ENCODE measurements around the gene PARVB.

PARVB gene

DNA sequence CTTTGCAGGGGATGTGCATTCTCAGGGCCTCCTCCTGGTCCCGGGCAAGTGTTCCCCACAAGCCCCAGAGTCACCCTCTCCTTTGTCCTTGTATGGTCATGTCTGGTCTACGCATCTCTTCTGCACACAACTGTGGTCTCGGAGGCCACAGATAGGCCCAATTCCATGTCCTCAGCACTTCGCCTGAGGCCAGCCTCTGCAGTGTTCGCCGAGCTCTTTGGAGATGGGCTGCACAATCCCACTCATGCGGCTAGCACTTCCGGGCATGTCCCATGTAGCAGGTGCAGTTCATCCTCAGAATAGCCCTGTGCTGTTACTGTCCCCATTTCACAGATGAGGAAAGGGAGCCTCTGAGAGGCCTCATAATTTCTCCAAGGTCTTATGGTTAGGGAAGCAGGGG, 164.2 kb downstream of the PARVB start:
- DNase-seq = no peak

DNA sequence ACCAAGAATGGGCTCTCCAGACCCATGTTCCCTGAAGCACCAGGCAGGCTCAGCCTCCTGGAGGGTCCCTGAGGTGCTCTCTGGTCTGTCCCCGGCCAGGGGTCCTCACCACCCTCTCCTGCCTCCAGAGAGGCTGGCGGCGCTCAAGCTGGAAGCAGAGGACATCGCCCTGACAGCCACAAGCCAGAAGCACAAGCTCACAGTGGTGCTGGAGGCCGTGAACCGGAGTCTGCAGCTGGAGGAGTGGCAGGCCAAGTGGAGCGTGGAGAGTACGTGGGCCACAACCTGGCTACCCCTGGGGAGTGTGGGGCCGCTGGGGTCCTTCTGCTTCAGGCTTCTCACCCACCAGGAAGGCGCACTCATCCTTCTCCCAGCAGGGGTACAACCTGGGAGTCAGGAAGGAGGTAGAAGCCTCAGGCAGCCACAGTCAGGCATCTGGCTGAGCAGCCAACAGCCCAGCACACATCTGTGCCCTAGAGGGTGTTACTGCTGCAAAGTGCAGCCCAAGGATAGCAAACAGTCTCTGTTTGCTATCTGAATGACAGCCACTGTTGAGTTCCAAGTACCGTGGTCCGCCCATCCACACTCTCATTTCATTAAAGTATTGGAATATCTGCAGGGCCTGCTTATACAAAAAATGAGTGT, 165.0 kb downstream of the PARVB start:
- DNase-seq = no peak

GRCh38 chr22:44190381-44190976, 166.4 kb downstream of the PARVB start:
- no peak for DNase-seq

DNA sequence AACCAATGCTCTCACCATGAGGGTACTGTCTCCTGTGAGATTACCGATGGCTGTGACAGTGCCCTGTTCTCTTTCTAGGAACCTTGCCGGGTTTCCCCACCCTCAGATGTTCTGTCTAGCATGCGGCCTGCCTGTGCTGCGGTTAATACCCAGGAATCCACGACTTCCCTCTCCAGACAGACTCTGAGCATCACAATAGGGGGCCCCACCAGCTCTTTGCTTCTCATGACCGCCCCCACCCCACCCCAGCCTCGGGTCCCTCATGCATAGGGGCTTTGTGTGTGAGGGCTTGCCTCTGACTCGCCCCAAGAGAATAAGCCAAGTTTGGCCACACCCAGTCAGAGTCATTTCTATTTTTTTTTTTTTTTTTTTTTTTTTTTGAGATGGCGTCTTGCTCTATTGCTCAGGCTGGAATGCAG, 166.9 kb downstream of the PARVB start:
- DNase-seq = peak; percentile 20 to 23

DNA sequence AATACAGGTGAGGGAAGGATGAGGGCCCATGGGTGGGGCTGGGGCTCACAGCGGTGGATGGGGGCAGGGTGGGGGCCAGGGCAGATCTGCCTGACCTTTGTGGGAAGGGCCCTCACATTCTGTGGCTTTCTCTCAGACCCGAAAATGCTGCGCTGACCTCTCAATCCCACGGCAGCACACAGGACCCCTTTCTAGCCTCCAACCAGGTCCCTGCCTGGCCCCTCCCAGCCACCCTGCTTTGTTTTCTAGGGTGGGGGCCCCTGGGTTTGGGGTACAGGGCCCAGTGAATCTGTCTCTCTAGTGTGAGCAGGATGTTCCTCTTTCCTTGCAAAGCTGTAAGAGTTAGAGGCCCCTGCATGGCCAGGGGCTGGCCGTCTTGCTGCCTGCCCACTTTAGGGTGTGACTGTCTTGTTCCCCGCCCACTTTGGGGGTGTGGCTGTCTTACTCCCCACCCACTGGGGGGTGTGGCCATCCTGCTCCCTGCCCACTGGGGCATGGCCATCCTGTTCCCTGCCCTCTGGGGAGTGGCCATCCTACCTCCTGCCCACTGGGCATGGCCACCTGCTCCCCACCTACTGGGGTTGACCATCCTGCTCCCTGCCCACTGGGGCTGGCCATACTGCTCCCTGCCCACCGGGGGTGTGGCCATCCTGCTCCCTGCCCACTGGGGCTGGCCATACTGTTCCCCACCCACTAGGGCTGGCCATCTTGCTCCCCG, 168.2 kb downstream of the PARVB start:
- DNase-seq = peak; percentile 41 to 51

- no peak for DNase-seq
These were observed 168.9 kb downstream of the PARVB start for GRCh38 chr22:44192816-44193534.

DNA sequence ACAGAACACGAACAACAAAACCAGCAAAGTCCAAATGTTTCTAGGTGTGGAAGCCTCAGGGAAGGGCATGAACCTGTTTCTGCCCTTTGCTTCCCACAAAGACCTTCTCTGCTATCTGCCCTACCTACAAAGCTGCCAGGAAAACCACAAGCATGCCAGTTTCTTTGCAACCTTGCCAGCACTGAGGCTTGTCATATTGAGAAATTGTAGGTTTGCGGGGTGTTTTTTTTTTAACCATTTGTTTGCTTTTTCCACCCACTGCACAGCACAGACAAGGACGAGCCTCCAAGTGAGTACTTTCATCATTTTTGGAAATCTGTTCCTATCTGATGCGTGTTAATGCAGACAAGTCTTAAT, 169.4 kb downstream of the PARVB start:
- DNase-seq = no peak

DNA sequence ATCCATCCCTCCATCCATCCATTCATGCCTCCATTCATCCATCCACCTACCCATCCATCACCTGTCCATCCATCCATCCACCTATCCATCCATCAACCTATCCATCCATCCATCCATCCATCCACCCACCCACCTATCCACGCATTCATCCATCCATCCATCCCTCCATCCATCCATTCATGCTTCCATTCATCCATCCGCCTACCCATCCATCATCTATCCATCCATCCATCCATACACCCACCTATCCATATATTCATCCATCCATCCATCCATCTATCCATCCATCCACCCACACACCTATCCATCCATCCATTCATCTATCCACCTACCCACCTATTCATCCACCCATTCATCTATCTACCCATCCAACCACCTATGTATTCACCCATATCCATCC, 170.5 kb downstream of the PARVB start:
- no peak for DNase-seq

- no peak for DNase-seq
These were observed 171.2 kb downstream of the PARVB start for GRCh38 chr22:44195189-44195871.

DNA sequence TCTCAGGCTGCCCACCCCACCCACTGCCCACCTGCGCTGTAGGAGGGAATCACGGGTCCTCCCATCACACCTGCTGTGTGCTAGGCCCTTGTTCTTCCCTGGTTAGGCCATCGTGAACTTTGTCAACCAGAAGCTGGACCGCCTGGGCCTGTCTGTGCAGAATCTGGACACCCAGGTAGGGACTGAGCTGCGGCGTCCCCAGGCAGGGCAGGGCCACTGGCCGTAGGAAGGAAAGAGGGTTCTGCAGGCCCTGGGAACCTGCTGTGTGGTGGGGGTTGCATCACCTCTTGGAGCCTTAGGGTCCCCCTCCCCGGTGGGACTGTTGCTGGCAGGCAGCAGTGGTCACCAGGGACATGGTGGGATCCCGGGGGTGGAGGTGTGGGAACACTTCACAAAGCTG, 172.1 kb downstream of the PARVB start:
- no peak for DNase-seq

GRCh38 chr22:44196731-44197131, 172.6 kb downstream of the PARVB start:
- DNase-seq = no peak

DNA sequence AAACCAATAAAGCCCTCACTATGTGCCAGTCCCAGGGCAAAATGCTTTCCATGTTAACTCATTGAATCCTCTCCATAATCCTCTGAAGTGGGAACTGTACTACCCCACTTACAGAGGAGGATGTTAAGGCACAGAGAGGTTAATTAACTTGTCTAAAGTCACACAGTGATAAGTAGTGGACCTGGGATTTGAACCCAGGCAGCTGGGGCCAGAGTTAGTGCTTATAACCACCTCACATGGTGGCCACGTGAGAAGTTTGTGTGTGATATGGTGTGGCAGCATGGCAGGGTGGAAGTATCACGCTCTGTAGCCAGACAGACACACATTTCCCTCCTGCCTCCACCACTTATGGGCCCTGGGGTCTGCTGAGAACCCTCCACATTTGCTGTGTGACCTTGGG, 173.2 kb downstream of the PARVB start:
- DNase-seq = no peak

DNA sequence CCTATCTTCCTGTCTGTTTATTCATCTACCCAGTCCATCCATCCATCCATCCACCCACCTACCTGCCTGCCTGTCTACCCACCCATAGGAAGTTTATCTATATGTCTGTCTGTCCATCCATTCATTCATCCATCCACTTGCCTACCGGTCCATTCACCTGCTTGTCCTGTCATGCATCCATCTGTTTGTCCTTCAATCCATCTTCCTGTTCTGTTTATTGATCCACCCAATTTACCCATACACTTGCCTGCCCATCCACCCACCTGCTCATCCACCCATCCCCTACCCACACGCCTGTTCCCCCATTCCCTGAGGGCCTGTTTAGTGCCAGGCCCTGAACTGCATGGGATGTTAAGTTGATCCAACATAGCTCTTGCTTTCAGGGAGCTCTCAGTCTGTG, 175.1 kb downstream of the PARVB start:
- DNase-seq = no peak

DNA sequence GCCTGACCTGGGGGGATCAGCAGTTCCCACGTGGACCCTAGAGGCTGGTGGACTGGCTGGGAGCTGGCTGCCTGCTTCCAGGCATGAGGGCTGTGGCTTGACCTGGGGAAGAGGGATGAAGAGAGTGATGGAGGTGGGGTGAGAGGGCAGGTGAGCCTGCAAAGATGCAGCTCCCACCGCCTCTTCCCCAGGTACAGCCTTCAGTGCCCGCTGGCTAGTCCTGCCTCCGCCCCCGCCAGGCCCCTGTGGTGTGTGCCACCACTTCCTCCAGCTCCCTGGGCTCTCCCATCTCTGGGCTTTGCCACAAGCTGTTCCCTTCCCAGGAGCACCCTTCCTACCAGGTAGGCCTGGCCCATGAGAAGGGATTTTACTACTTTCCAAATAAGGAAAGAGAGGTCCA, 175.8 kb downstream of the PARVB start:
- DNase-seq = no peak

DNA sequence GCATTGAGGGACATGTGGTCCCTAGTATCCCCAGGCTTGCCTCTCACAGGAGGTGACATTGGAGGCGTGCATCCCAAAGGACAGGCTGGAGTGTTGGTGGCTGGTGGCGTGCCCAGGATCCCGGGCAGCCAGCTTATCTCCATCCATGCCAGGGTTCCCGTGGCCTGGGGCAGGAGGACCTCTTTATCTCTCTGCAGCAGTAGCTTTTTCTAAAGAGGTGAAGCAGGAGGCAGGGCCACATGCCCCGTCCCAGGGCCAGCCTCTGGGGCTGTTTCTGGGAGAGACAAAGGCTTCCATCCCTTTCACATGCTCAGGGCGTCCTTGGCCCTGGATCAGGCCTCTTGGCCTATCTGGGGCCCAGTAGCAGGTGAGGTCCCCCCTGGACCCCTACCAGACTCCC, 176.3 kb downstream of the PARVB start:
- DNase-seq = no peak

- DNase-seq = no peak
These were observed 176.9 kb downstream of the PARVB start for GRCh38 chr22:44200855-44201550.

GRCh38 chr22:44201665-44202064, 177.6 kb downstream of the PARVB start:
- no peak for DNase-seq

DNA sequence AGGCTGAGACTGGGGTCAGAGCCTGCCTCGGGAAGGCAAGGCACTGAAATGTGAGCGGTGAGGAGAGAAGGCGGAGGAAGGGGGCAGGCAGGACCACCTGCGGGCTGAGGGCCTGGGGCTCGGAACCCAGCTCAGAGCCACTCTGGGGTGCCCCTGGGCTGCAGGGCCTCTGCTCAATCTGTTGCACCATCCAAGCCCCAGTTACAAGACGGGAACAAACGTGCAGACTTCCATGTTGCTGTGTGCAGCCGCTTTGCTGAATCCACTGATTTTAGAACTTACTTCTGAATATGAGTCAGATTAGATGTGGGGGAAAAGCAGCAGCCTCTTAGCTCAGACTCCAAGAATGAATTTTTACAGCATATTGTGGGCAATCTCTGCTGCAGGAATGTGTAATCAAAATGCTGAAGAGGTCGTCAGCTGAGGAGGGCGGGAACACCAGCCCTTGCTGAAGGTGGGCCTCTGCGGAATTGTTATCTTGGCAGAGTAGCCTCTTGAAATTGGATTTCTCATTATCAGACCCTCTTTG, 178.2 kb downstream of the PARVB start:
- DNase-seq = no peak

DNA sequence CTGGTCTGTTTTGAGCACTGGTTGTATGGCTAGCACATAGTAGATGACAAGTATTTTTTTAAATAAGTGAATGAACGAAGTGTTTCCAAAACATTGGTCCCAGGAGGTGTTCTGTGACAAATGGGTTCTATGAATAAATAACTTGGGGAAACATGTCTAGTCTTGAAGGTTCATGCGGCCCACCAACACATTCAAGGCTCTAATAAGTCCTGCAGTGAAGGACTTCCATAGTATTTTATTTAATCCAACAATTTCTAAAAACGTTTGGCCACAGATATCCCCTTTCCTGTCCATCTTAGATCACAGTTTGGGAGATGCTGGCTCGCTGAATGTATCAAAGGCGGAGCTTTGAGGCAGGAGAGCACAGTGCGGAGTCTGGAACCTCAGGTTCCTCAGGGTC, 179.1 kb downstream of the PARVB start:
- DNase-seq = no peak

GRCh38 chr22:44204739-44205515, 180.8 kb downstream of the PARVB start:
- DNase-seq = no peak

- no peak for DNase-seq
These were observed 181.6 kb downstream of the PARVB start for GRCh38 chr22:44205516-44206329.

Data from stimulated activated CD4-positive, alpha-beta T cell treated with anti-CD3 and anti-CD28 coated beads, Interleukin-2, amount 100 ng/mL, for 48 hours (primary cell).